Vein endothelial cell (primary cell): ENCODE results near the gene FADD. TPM values are rescaled to one million over a fixed set of nuclear protein-coding genes. Genes with fewer than 3 reads are reported as not detected.

ENCODE experiments used
- total RNA-seq: library from RNA; depleted of rRNA; stranded (reverse); fragments of >200 nt; gene quantifications from 2 replicates; pipeline ENCODE4 v1.2.3, GENCODE V29; 2012

FADD gene
- total RNA-seq, result 50.0 and 51.3 TPM in 2 replicates

GRCh38 chr11:70202920-70203750 lies at the start of gene FADD:
FADD (plus strand) TSS chr11:70203296; CDS start chr11:70203460, 164 bp downstream.

Other genes starting within 250 kb of the FADD start
- gene ANO1, start 125.0 kb upstream of the FADD start, total RNA-seq, result 0.19 TPM in 1 of 2 replicates, not detected in the other
- 44.1 and 53.8 TPM in 2 replicates for gene PPFIA1, start 67.4 kb downstream of the FADD start, total RNA-seq
- gene CTTN, start 195.2 kb downstream of the FADD start, total RNA-seq, result 328 and 357 TPM in 2 replicates